Hematopoietic multipotent progenitor cell treated with erythropoietin and hydrocortisone succinate and interleukin-3 and kit ligand, for 17 days (in vitro differentiated cells): ENCODE data around the gene RHOB.
"Not testable (repeated sequence)": the region's sequence is repeated elsewhere in the genome, so short reads cannot be mapped to it uniquely, and the experiment has no call there.

Experiments used
- DNase-seq: peaks from one replicate; pipeline ENCODE4 v3.0.0-alpha.2; 2015; ENCODE audit warnings: low spot score

RHOB gene

GRCh38 chr2:20422402-20423271, 24.2 kb upstream of the RHOB start:
- peak; percentile 5 for DNase-seq

DNA sequence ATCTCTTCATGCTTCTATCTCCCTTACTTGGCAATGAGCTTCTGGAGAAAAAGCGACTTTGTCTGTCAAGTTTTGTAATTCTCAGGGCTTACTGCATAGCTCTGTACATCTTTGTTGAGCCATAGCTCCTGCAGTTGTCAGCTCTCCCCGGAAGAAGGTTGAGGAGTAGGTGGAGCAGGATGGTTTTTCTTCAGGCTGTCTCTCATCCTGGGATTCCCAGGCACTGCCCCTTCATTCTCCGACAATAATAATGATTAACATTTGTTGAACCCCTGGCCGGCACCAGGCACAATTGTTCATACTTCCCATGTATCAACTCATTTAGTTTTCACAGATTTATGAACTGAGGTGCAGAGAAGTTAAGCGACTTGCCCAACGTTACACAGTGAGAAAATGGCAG, 23.5 kb upstream of the RHOB start:
- no peak for DNase-seq

DNA sequence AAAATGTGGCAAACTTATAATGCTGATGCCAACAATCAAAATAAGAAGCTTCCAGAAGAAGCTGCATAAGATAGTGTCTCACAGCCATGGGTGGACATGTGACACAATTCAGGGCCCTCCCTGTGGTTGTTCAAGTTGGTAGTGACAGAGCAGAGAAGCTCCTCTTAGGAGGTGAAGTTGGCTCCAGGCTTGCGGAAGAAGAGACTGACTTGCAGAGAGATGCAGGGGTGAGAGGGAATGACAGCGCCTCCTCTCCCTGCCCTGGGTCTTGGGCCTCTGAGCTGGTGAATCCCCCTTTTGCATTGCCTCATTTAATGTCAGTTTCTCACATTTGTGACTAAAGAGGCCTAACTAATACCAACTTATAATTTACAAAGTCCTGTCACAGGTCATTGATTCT, 23.0 kb upstream of the RHOB start:
- no peak for DNase-seq

- no peak for DNase-seq
These were observed 22.3 kb upstream of the RHOB start for GRCh38 chr2:20424300-20425290.

GRCh38 chr2:20425371-20425881, 21.4 kb upstream of the RHOB start:
- no peak for DNase-seq

- no peak for DNase-seq
These were observed 21.0 kb upstream of the RHOB start for GRCh38 chr2:20425884-20426283.

GRCh38 chr2:20427931-20428526, 18.8 kb upstream of the RHOB start:
- DNase-seq, result no peak

GRCh38 chr2:20428717-20429490, 18.0 kb upstream of the RHOB start:
- DNase-seq, result no peak

DNA sequence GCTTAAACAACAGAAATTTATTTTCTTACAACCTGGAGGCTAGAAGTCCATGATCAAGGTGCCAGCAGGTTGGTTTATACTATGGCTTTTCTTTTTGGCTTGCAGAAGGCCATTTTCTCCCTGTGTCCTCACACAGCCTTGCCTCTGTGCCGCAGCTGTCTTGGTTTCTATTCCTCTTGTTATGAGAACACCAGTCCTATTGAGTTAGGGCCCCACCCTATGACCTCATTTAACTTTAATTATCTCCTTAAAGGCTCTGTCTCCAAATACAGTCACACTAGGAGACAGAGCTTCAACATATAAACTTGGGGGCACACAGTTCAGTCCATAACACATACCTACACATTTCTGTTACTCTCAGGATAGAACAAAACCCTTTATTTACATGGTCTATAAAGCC, 17.3 kb upstream of the RHOB start:
- DNase-seq, result no peak

GRCh38 chr2:20430035-20430434, 16.8 kb upstream of the RHOB start:
- no peak for DNase-seq

- no peak for DNase-seq
These were observed 16.2 kb upstream of the RHOB start for GRCh38 chr2:20430461-20431300.

DNA sequence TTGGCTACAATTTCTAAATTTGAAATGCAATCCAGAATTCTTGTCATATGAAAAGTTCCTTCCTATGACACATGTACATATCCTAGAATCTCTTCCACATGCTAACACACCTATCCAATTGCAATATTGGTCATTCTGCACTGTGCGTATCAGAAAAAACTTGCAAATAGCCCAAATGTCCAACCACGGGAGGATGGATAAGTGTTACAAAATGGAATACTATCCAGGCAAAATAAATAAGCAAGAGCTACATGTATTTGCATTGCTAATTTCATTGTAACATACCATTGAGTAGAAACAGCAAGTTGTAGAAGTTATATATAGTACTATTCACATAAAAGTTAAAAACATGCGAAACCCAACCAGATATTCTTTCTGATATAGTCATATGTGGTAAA, 15.6 kb upstream of the RHOB start:
- no peak for DNase-seq

- DNase-seq, result no peak
These were observed 15.1 kb upstream of the RHOB start for GRCh38 chr2:20431772-20432171.

- no peak for DNase-seq
These were observed 14.2 kb upstream of the RHOB start for GRCh38 chr2:20432714-20433113.

DNA sequence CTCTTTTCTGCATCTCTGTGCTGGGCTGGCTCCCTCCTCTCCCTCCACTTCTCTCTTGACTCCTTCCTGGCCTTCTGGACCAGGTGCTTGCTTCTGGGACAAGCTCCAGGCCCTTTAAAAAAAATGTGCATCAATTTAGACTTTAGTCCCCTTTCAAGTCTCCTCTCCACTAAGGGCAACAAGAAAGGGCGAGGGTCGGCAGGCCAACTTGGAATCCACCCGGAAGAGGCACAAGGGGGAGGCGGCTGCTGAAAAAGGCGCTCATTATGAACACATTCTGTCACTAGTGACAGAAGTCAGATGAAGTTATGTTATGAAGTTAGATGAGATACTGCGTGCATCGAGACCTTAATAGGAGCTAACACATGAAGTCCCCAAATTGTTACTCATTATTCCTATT, 13.6 kb upstream of the RHOB start:
- DNase-seq, result no peak

GRCh38 chr2:20433946-20434553, 12.8 kb upstream of the RHOB start:
- no peak for DNase-seq

DNA sequence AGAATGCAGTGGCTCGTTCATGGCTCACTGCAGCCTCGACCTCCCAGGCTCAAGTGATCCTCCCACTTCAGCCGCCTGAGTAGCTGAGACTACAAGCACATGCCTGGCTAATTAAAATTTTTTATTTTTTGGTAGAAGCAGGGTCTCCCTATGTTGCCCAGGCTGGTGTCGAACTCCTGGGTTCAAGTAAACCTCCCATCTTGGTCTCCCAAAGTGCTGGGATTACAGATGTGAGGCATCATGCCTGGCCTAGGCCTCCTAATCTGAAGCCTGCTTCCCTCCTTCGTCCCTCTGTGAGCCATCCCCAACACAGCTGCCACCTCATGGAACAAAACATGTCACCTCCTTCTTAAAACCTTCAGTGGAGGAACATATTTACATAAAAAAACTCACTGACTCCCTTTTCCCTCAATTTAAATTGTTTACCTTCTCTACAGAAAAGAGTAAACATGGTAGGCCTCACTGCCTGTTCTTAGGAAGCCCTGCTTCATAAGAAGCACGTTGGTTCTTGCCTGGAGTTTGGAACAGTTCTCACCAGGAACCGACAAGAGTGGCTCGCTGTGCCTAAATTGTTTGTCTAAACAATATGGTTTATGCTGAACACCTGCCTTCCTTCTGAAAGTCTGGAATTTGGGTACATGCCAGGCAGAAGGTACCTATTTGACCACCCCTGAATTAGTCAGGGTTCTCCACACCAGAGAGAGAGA, 12.1 kb upstream of the RHOB start:
- DNase-seq, result no peak

DNA sequence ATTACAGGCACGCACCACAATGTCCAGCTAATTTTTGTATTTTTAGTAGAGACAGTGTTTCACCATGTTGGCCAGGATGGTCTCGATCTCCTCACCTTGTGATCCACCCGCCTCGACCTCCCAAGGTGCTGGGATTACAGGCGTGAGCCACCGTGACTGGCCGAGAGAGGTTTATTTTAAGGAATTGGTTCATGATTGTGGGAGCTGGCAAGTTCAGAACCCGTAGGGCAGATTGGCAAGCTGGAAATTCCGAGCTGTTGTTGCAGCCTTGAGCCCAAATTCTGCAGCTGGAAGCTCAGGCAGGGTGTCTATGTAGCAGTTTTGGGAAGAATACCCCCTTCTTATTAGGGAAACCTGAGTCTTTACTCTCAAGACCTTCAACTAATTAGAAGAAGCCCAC, 11.4 kb upstream of the RHOB start:
- not testable (repeated sequence) for DNase-seq

DNA sequence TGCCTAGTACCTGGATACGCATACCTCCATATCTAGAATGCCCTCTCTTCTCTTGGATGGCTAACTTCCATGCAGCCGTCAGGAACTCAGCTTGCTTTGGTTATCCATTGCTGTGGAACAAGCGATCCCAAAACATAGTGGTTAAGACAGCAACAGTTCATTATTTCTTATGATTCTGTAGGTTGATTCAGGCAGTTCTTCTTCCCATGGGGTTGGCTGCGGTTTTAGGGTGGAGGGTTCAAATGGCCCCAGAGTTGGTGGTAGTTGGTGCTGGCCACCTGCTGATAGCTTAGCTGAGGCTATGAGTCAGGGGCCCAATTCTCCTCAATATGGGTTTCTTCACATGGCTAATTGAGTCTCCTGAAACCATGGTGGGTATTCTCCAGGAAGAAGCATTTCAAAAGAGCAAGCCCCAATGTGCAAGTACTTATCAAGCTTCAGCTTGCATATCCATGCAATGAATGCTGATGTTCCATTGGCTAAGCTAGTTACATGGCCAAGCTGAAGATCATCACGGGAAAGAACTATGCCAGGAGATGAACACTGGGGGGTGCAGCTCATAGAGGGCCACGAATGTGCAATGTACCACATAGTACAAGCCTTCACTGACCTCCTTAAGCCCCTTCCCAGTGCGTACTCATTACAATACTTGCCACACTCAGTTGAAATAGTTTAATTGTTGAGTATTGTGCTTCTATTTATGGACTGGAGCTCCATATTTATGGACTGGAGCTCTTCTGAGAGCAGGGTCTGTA, 10.0 kb upstream of the RHOB start:
- DNase-seq, result no peak
